Stomach (tissue), 9 donors: ENCODE measurements around the gene GAD2. TPM values are rescaled to one million over a fixed set of nuclear protein-coding genes. Genes with fewer than 3 reads are reported as not detected.
A peak's percentile ranks its signal among the peaks of the same experiment; 100 is the strongest.

Source experiments
- DNase-seq, 2 donors: peaks; one replicate each; pipeline versions ENCODE4 v3.0.0 to v3.0.0-alpha.2; 2013 to 2019
- H3K27ac ChIP-seq, 5 donors: fragments of 200-600 bp in 4 of 5; sonication (generic) in 4 of 5; one replicate each; pipeline ENCODE4 v1.5.1; 2013 to 2019; ENCODE audit warnings: mild to moderate bottlenecking in 1 of 5, moderate library complexity in 1 of 5
- H3K27me3 ChIP-seq, 3 donors: fragments of 200-600 bp; sonication (generic); one replicate each; pipeline ENCODE4 v1.5.1; 2017 to 2019; ENCODE audit warnings: mixed run types in 1 of 3
- H3K36me3 ChIP-seq, 4 donors: fragments of 200-600 bp; sonication (generic); 1 replicate in 3 of 4; 2 replicates in 1 of 4; pipeline ENCODE4 v1.5.1; 2016 to 2019
- H3K4me1 ChIP-seq, 4 donors: fragments of 200-600 bp; sonication (generic); one replicate each; pipeline ENCODE4 v1.5.1; 2016 to 2019
- H3K4me3 ChIP-seq, 4 donors: fragments of 200-600 bp; sonication (generic) in 3 of 4; one replicate each; pipeline ENCODE4 v1.5.1; 2016 to 2019; ENCODE audit warnings: mild to moderate bottlenecking in 1 of 4
- H3K9me3 ChIP-seq, 4 donors: fragments of 200-600 bp; sonication (generic); one replicate each; pipeline ENCODE4 v1.5.1; 2016 to 2019
- CTCF ChIP-seq, 7 experiments: fragments of 450-650 bp in 4 of 7; fragments of 200-600 bp in 3 of 7; sonication (generic) in 3 of 7; IDR thresholded peaks; one replicate each; pipeline ENCODE4 v1.5.1; 2016 to 2019; ENCODE audit warnings: antibody characterized with exemption in 7 of 7, control low read depth in 2 of 7, mild to moderate bottlenecking in 1 of 7
- EP300 ChIP-seq: sonication (generic); formaldehyde crosslinking; IDR thresholded peaks from one replicate; pipeline ENCODE4 v1.6.1; 2017; ENCODE audit warnings: antibody characterized with exemption
- POLR2A ChIP-seq, 4 donors: fragments of 450-650 bp; IDR thresholded peaks; one replicate each; pipeline ENCODE4 v1.6.1; 2016; ENCODE audit warnings: antibody characterized with exemption in 4 of 4, control low read depth in 2 of 4, mild to moderate bottlenecking in 1 of 4, moderate library complexity in 1 of 4
- POLR2AphosphoS5 ChIP-seq, 3 donors: sonication (generic); formaldehyde crosslinking; IDR thresholded peaks; one replicate each; pipeline ENCODE4 v1.6.1; 2016; ENCODE audit warnings: antibody characterized with exemption in 3 of 3
- WGBS, 5 donors: extraction: QIAGEN DNeasy Blood & Tissue Kit in 3 of 5; methylation state at CpG; one replicate each; pipeline versions ENCODE4 v1.1.5 to v1.1.7; 2013 to 2018; 5-methylcytosine and 5-hydroxymethylcytosine counted together
- intact Hi-C: fragments of 100-400 bp; cut with DNase I; formaldehyde crosslinking; loops from one replicate; pipeline ENCODE4 v1.15.1; 2023; ENCODE audit warnings: low total_unique reads
- polyA plus RNA-seq, 3 donors: library from polyadenylated mRNA; stranded (reverse); fragments of 200-250 nt; gene quantifications; one replicate each; pipeline ENCODE4 v1.2.3, GENCODE V29; 2013
- total RNA-seq, 5 donors: library from RNA; depleted of rRNA; stranded (reverse); fragments of >200 nt; gene quantifications; one replicate each; pipeline versions ENCODE4 v1.1.0 to v1.2.3, GENCODE V29; 2014 to 2016
- donor health status: healthy with polysubstance abuse.
- donor health status: Bipolar disorder and iron deficiency.
- donor health status: healthy.

GAD2 gene
- total and polyA plus RNA-seq, 8 donors = 0.15 to 1.1 (median 0.55) TPM; not detected in 4

GRCh38 chr10:26215935-26216584 is 514 bp upstream of the GAD2 start:
- Histone ChIP-seq H3K27me3 (peaks cover 16 to 98% (median 77%) of the 10 kb centered on the region in 3 donors), H3K4me1 (peaks cover 20 to 38% (median 28%) of the 10 kb centered on the region in 4 donors), H3K27ac (no peak overlapping the region), H3K36me3 (no peaks in the 10 kb centered on the region), H3K9me3 (no peaks in the 10 kb centered on the region), H3K4me3 (peak overlapping the region in 3 of 4 donors; percentile 7 to 28 (median 16))
- peak in 1 of 2 donors; percentile 86 for DNase-seq
- 1 to 4% (median 3%) methylated on average over 22 to 57 of the region's 57 CpGs for WGBS, 5 donors
- intact Hi-C loops = no loop called here
- no peak for TF ChIP-seq EP300
- TF ChIP-seq POLR2A (IDR thresholded peaks at IDR 0.05) = no peak
- no peak for TF ChIP-seq POLR2AphosphoS5 (IDR thresholded peaks at IDR 0.05)
- TF ChIP-seq CTCF (IDR thresholded peaks at IDR 0.05) = no peak

- Histone ChIP-seq H3K9me3 (no peaks in the 10 kb centered on the region), H3K36me3 (no peaks in the 10 kb centered on the region), H3K4me3 (peak overlapping the region in 2 of 4 donors; percentile 1 to 13), H3K27me3 (peaks cover 16 to 100% (median 79%) of the 10 kb centered on the region in 3 donors), H3K4me1 (peaks cover 20 to 35% (median 28%) of the 10 kb centered on the region in 4 donors), H3K27ac (no peak overlapping the region)
- intact Hi-C loops = no loop called here
- DNase-seq = peak in 1 of 2 donors; percentile 39
- WGBS, 5 donors = 1 to 3% (median 2%) methylated on average over 23 to 64 of the region's 64 CpGs
- TF ChIP-seq CTCF (IDR thresholded peaks at IDR 0.05) (no peak), POLR2A (IDR thresholded peaks at IDR 0.05) (no peak), POLR2AphosphoS5 (IDR thresholded peaks at IDR 0.05) (no peak), EP300 (no peak)
Observed at GRCh38 chr10:26217396-26218086, 967 bp downstream of the GAD2 start.

- TF ChIP-seq CTCF (IDR thresholded peaks at IDR 0.05) = no peak
- no peak for TF ChIP-seq EP300
- no peak for TF ChIP-seq POLR2AphosphoS5 (IDR thresholded peaks at IDR 0.05)
- no peak for TF ChIP-seq POLR2A (IDR thresholded peaks at IDR 0.05)
- H3K27ac ChIP-seq = no peak overlapping the region
- WGBS, 5 donors = 45 to 67% (median 54%) methylated on average over 1 of the region's 1 CpG
- no peak for DNase-seq
- peaks cover 16 to 89% (median 61%) of the 10 kb centered on the region in 3 donors for H3K27me3 ChIP-seq
- intact Hi-C loops = no loop called here
- H3K36me3 ChIP-seq = no peaks in the 10 kb centered on the region
- no peak overlapping the region for H3K4me3 ChIP-seq
- peaks cover 20 to 35% (median 28%) of the 10 kb centered on the region in 4 donors for H3K4me1 ChIP-seq
- no peaks in the 10 kb centered on the region for H3K9me3 ChIP-seq
Observed at GRCh38 chr10:26219676-26220075, 3.1 kb downstream of the GAD2 start.

GRCh38 chr10:26220901-26221300 is 4.3 kb downstream of the GAD2 start:
- H3K9me3 ChIP-seq = no peaks in the 10 kb centered on the region
- H3K27ac ChIP-seq = no peak overlapping the region
- TF ChIP-seq CTCF (IDR thresholded peaks at IDR 0.05) (no peak), POLR2A (IDR thresholded peaks at IDR 0.05) (no peak), POLR2AphosphoS5 (IDR thresholded peaks at IDR 0.05) (no peak), EP300 (no peak)
- H3K36me3 ChIP-seq = no peaks in the 10 kb centered on the region
- H3K27me3 ChIP-seq = peaks cover 16 to 84% (median 49%) of the 10 kb centered on the region in 3 donors
- intact Hi-C loops = no loop called here
- no peak overlapping the region for H3K4me3 ChIP-seq
- no peak for DNase-seq
- peaks cover 11 to 24% (median 21%) of the 10 kb centered on the region in 4 donors for H3K4me1 ChIP-seq
